Endothelial cell of umbilical vein (primary cell): Measurements from ENCODE around the gene ZNF511. TPM values are rescaled to one million over a fixed set of nuclear protein-coding genes. Genes with fewer than 3 reads are reported as not detected.
A peak's percentile ranks its signal among the peaks of the same experiment; 100 is the strongest.

ENCODE experiments used
- BruUV-seq: library from RNA; stranded (reverse); fragments of 400-500 nt; replicated peaks from 2 replicates; lab custom pipeline; 2021; lab: Mats Ljungman, UMichigan
- CTCF ChIA-PET: fragments of 300-600, 350-600 bp; sonication (Branson Sonifier 250); formaldehyde crosslinking; loops from one replicate; lab custom pipeline; 2021; ENCODE audit warnings: antibody characterized with exemption, inconsistent platforms; lab: Charles Lee
- POLR2A ChIA-PET: fragments of 300-600, 350-600 bp; sonication (Branson Sonifier 250); formaldehyde crosslinking; loops from one replicate; lab custom pipeline; 2021; ENCODE audit warnings: antibody characterized with exemption, inconsistent platforms; lab: Charles Lee
- DNase-seq: peaks from one replicate; pipeline ENCODE4 v3.0.0-alpha.2; 2011; ENCODE audit warnings: low read depth, low spot score
- FAIRE-seq: peaks from 2 replicates; lab custom pipeline; 2011; peaks lifted over from hg19 to GRCh38; lab: Jason Lieb, UNC
- H2AFZ ChIP-seq: 2 replicates; pipeline ENCODE4 v1.6.0; 2012; ENCODE audit warnings: low read depth, low read length, control low read depth, inconsistent platforms
- H3K27ac ChIP-seq: 2 replicates; pipeline ENCODE4 v1.5.1; 2011; ENCODE audit warnings: low read depth, mild to moderate bottlenecking, control low read depth, low read length, moderate library complexity; ENCODE audit not compliant: insufficient read depth
- H3K27me3 ChIP-seq, 2 experiments: 2 replicates each; pipeline versions ENCODE4 v1.6.0 to v1.6.1; 2011; ENCODE audit warnings: low read length in 2 of 2, mixed read lengths in 1 of 2; ENCODE audit not compliant: control insufficient read depth in 2 of 2, insufficient read depth in 2 of 2
- H3K36me3 ChIP-seq, 2 experiments: 2 replicates in 1 of 2; 3 replicates in 1 of 2; pipeline ENCODE4 v1.5.1; 2011; ENCODE audit warnings: low read length in 2 of 2, mild to moderate bottlenecking in 1 of 2, moderate library complexity in 1 of 2; ENCODE audit not compliant: control insufficient read depth in 2 of 2, insufficient read depth in 2 of 2; ENCODE audit errors: extremely low read depth in 1 of 2
- H3K4me1 ChIP-seq: 3 replicates; pipeline ENCODE4 v1.5.1; 2011; ENCODE audit warnings: mild to moderate bottlenecking, low read length; ENCODE audit not compliant: control insufficient read depth, insufficient read depth; ENCODE audit errors: extremely low read depth
- H3K4me2 ChIP-seq: 2 replicates; pipeline ENCODE4 v1.6.1; 2011; ENCODE audit warnings: low read length, control low read depth, mixed read lengths; ENCODE audit not compliant: insufficient read depth
- H3K4me3 ChIP-seq, 3 experiments: fragments of 200-600 bp in 1 of 3; sonication (generic), shearing (Covaris generic) in 1 of 3; replicated peaks in 1 of 3; 2 replicates each; pipeline ENCODE4 v1.5.1; 2011 to 2016; ENCODE audit warnings: control low read depth in 3 of 3, low read length in 3 of 3, mild to moderate bottlenecking in 2 of 3, inconsistent platforms in 1 of 3, low read depth in 1 of 3, moderate library complexity in 1 of 3; ENCODE audit not compliant: insufficient read depth in 1 of 3
- H3K79me2 ChIP-seq: 2 replicates; pipeline ENCODE4 v1.6.0; 2012; ENCODE audit warnings: low read length, inconsistent platforms; ENCODE audit not compliant: control insufficient read depth, insufficient read depth
- H3K9ac ChIP-seq: replicated peaks from 2 replicates; pipeline ENCODE3; 2011; ENCODE audit warnings: low read length, control low read depth; ENCODE audit not compliant: insufficient read depth; ENCODE audit errors: extremely low read depth
- H3K9me1 ChIP-seq: replicated peaks from 3 replicates; pipeline ENCODE4 v1.6.0; 2011; ENCODE audit warnings: mild to moderate bottlenecking, low read length; ENCODE audit not compliant: control insufficient read depth, insufficient read depth; ENCODE audit errors: extremely low read depth
- H3K9me3 ChIP-seq: replicated peaks from 2 replicates; pipeline ENCODE4 v1.5.1; 2012; ENCODE audit warnings: low read length, inconsistent platforms; ENCODE audit not compliant: control insufficient read depth, insufficient read depth
- H4K20me1 ChIP-seq: replicated peaks from 2 replicates; pipeline ENCODE3; 2011; ENCODE audit warnings: mild to moderate bottlenecking, low read length; ENCODE audit not compliant: control insufficient read depth, insufficient read depth; ENCODE audit errors: extremely low read depth
- CTCF ChIP-seq, 2 donors: IDR thresholded peaks; 1 replicate in 1 of 2; 2 replicates in 1 of 2; pipeline ENCODE4 v1.5.1; 2011; ENCODE audit warnings: low read length in 2 of 2, mild to moderate bottlenecking in 2 of 2, moderate library complexity in 2 of 2, control low read depth in 1 of 2, inconsistent platforms in 1 of 2, low read depth in 1 of 2; ENCODE audit not compliant: insufficient read depth in 1 of 2; ENCODE audit errors: extremely low read depth in 1 of 2
- EZH2 ChIP-seq: IDR thresholded peaks from 2 replicates; pipeline ENCODE4 v1.6.1; 2012; ENCODE audit warnings: borderline replicate concordance, low read depth, mild to moderate bottlenecking, moderate library complexity, low read length, inconsistent platforms; ENCODE audit not compliant: severe bottlenecking
- FOS ChIP-seq: IDR thresholded peaks from 2 replicates; pipeline ENCODE4 v1.6.1; 2011; ENCODE audit warnings: mild to moderate bottlenecking, low read length, moderate library complexity, borderline replicate concordance; ENCODE audit not compliant: insufficient read depth
- GATA2 ChIP-seq: IDR thresholded peaks from 2 replicates; pipeline ENCODE4 v1.7.0; 2011; ENCODE audit warnings: low read depth, mild to moderate bottlenecking, moderate library complexity, mixed read lengths, low read length; ENCODE audit not compliant: insufficient read length, insufficient read depth
- JUN ChIP-seq: IDR thresholded peaks from 2 replicates; pipeline ENCODE4 v1.6.1; 2011; ENCODE audit warnings: borderline replicate concordance, low read depth; ENCODE audit not compliant: insufficient read length, insufficient read depth
- MAX ChIP-seq: IDR thresholded peaks from 2 replicates; pipeline ENCODE4 v1.6.1; 2011; ENCODE audit not compliant: insufficient read depth, insufficient read length
- MYC ChIP-seq: IDR thresholded peaks from one replicate; pipeline ENCODE4 v1.6.1; 2011; ENCODE audit warnings: mild to moderate bottlenecking, low read depth, low read length
- POLR2A ChIP-seq: IDR thresholded peaks from 2 replicates; pipeline ENCODE4 v1.6.1; 2012; ENCODE audit warnings: low read depth, mild to moderate bottlenecking, control low read depth, low read length
- POLR2AphosphoS5 ChIP-seq: IDR thresholded peaks from 2 replicates; pipeline ENCODE4 v1.6.1; 2012; ENCODE audit warnings: low read depth, mild to moderate bottlenecking, control low read depth, low read length, moderate library complexity; ENCODE audit not compliant: insufficient read depth
- dilution Hi-C: fragments of 300-500 bp; cut with MboI; formaldehyde crosslinking; loops from one replicate; pipeline ENCODE4 v1.15.0; 2019; ENCODE audit warnings: low sequenced_read_pairs; ENCODE audit not compliant: extremely low pct_ligation_motif_present
- intact Hi-C: fragments of 100-400 bp; cut with micrococcal nuclease; formaldehyde crosslinking; loops from one replicate; pipeline ENCODE4 v1.10.0; 2022
- polyA plus RNA-seq, 4 experiments: library from polyadenylated mRNA; depleted of rRNA in 3 of 4; stranded (reverse) in 3 of 4; unstranded in 1 of 4; fragments of >200 nt; gene quantifications; 2 replicates each; pipeline versions ENCODE4 v1.2.1 to v1.2.3, GENCODE V29; 2011 to 2012; ENCODE audit warnings: missing spikeins in 1 of 4
- total RNA-seq: library from RNA; stranded (reverse); gene quantifications from 2 replicates; pipeline ENCODE4 v1.2.3, GENCODE V29; 2021

Gene ZNF511
- total and polyA plus RNA-seq, 2 donors (not counting 3 experiments of a cell fraction or from before 2014, with no cell fraction given): 25.6 to 37.9 TPM

DNA sequence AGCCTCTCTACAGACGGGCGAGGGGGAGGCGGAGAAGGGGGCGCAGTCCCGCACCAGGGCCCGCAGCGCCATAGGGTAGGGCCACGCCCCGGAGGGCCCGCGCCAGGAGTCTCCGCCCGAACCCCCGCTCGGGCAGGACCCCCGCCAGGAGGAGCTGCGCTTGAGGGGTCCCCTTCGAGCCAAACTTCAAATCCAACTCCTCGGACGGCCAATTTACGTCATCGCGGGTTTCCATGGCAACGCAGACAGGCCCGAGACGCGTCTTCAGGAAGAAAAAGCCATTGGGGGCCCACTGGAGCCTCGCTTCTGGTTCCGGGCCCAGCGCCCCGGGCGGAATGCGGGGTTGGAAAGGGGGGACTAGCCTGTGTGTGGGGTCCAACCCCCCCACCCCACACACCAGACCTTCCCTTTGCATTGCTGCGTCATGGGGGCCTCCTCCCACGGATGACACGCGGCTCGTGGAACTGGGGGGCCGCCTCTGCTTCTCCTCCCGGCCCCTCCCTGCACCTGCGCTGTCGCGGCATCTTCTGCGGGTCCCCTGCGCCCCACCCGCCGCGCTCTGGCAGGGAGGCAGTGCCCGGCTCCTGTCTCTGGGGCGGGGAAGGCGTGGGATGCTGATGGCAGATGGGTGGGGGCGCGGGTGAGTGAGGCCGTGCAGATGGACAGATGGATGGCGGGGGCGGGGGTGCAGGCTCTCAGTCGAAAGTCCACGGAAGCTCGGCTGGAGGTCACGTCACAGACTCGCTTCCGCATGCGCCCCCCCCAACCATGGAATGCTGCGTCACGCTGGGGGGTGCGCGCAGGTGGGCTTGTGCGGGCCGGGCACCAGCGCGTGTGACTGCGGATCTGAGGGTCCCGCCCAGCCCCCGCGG, 26.8 kb downstream of the ZNF511 start:
- CTCF ChIA-PET: no interaction called here
- intact Hi-C loops: no loop called here
- H3K4me2 ChIP-seq: peak overlapping the region; percentile 25
- no peak overlapping the region for H2AFZ ChIP-seq
- no peaks in the 10 kb centered on the region for H3K4me1 ChIP-seq
- H3K79me2 ChIP-seq: no peaks in the 10 kb centered on the region
- BruUV-seq: no TSS peak
- dilution Hi-C loops: no loop called here
- H3K9ac ChIP-seq: no peak overlapping the region
- no peak for DNase-seq
- POLR2A ChIA-PET: interaction anchor here (0.6 kb wide), 1 partner anchor 19 kb away, joined by 5 read pairs; no protein-coding TSS in a partner anchor
- H3K27ac ChIP-seq: no peak overlapping the region
- no peaks in the 10 kb centered on the region for H4K20me1 ChIP-seq
- TF ChIP-seq MAX (no peak), CTCF (IDR thresholded peaks at IDR 0.05; ENCODE audit: extremely low read depth in 1 of 2, insufficient read depth in 1 of 2, low read depth in 1 of 2, low read length in 2 of 2) (no peak), GATA2 (no peak), POLR2AphosphoS5 (no peak), POLR2A (no peak), FOS (no peak), EZH2 (peak; percentile 46), MYC (no peak), JUN (no peak)
- no peaks in the 10 kb centered on the region for H3K9me3 ChIP-seq
- H3K36me3 ChIP-seq: no peaks in the 10 kb centered on the region
- peak; percentile 40 for FAIRE-seq
- no peaks in the 10 kb centered on the region for H3K9me1 ChIP-seq
- peaks cover 19 to 42% of the 10 kb centered on the region in 2 experiments for H3K27me3 ChIP-seq
- peak overlapping the region in 2 of 3 experiments; percentile 13 to 14 for H3K4me3 ChIP-seq
